IPS-18a (cell line): Measurements from ENCODE around the gene EMP2.

Source experiments
- H3K27ac ChIP-seq: one replicate; pipeline ENCODE4 v1.5.1; 2013; ENCODE audit warnings: low read length
- H3K27me3 ChIP-seq: one replicate; pipeline ENCODE4 v1.6.1; 2013; ENCODE audit warnings: mild to moderate bottlenecking, low read length; ENCODE audit not compliant: control insufficient read depth, insufficient read depth
- H3K36me3 ChIP-seq: one replicate; pipeline ENCODE4 v1.6.1; 2013; ENCODE audit warnings: low read depth, low read length; ENCODE audit not compliant: control insufficient read depth
- H3K4me1 ChIP-seq: one replicate; pipeline ENCODE4 v1.6.1; 2013; ENCODE audit warnings: low read depth, low read length; ENCODE audit not compliant: control insufficient read depth
- H3K4me3 ChIP-seq: one replicate; pipeline ENCODE4 v1.5.1; 2013; ENCODE audit warnings: low read length
- H3K9ac ChIP-seq: one replicate; pipeline ENCODE4 v1.6.1; 2013; ENCODE audit warnings: mild to moderate bottlenecking, low read length, moderate library complexity
- H3K9me3 ChIP-seq: one replicate; pipeline ENCODE4 v1.6.1; 2013; ENCODE audit warnings: low read depth, low read length; ENCODE audit not compliant: control insufficient read depth

EMP2 gene

DNA sequence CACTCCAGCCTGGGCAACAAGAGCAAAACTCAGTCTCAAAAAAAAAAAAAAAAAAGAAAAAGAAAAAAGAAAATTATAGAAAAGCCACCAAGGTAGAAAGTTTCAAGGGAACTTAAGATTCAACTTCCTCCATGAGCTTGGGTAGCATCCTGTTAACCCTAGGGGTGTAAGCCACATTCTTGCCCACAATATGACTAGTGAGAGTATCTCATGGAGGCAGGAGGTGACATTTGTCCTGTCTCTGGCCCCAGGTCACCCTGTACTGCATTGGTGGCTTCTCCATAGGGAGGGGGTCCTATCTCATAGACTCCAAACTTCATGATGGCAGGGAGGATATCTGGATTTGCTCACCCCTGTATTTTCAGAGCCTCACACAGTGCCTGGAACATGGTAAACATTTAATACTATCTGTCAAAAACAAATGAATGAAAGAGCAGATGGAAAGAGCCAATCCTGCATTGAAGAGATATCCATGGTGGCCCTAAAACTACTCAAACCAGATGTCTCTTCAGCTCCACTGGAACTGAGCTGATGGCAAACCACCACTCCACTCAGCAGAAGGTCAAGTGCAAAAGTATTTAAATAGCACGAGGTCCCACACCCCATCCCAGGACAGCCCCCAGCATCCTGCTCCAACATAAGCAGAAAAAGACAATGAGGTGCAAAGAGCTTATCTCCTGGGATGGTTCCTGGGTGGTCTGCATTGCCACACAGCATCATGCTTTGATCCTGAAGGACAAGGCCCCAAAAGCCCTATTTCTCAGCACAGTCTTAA, 50.3 kb downstream of the EMP2 start:
- Histone ChIP-seq H3K4me3 (no peak overlapping the region), H3K27ac (no peak overlapping the region), H3K4me1 (no peaks in the 10 kb centered on the region), H3K36me3 (no peaks in the 10 kb centered on the region), H3K9ac (no peak overlapping the region), H3K9me3 (no peaks in the 10 kb centered on the region), H3K27me3 (no peaks in the 10 kb centered on the region)

DNA sequence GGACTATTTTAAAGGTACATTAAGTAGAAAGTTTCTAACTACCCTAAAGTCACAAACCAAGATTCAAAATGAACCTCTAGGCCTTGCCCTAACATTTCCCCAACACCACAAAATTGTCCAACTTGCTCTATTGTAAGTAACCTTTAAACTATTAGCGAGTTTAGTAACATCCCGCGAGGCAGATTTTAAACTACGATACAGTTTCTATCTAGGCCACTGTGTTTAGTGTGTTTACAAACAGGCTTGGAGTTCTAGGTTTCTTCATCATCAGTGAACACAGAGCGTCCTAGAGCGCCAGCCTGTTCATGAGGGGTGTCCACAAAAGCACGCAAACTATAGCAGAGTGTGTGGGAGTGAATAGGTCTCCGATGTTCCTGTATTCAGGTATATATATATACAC, 51.8 kb downstream of the EMP2 start:
- no peak overlapping the region for H3K4me3 ChIP-seq
- no peak overlapping the region for H3K9ac ChIP-seq
- no peaks in the 10 kb centered on the region for H3K27me3 ChIP-seq

DNA sequence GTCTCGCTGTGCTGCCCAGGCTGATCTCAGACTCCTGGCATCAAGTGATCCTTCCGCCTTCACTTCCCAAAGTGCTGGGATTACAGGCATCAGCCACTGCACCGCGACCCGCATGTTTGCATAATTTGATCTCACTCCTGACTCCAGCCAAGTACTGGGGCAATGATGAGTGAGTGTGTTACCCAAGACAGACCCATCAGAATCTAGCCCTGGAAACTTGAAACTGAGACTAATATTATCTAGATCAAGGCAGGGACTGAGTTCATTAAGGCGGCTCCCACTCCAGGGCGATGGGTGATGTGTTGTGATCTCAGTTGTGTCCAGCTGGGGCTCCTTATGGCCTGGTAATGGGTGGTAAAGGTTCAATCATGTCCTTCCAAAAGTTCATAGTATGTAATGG, 53.4 kb downstream of the EMP2 start:
- no peaks in the 10 kb centered on the region for H3K36me3 ChIP-seq
- H3K27ac ChIP-seq, result no peak overlapping the region
- no peaks in the 10 kb centered on the region for H3K9me3 ChIP-seq
- H3K27me3 ChIP-seq, result no peaks in the 10 kb centered on the region
- no peak overlapping the region for H3K9ac ChIP-seq
- no peaks in the 10 kb centered on the region for H3K4me1 ChIP-seq
- no peak overlapping the region for H3K4me3 ChIP-seq

More for the DNA sequence above, 51.8 kb downstream of the EMP2 start:
- Histone ChIP-seq H3K27ac (no peak overlapping the region), H3K4me1 (no peaks in the 10 kb centered on the region), H3K36me3 (no peaks in the 10 kb centered on the region), H3K9me3 (no peaks in the 10 kb centered on the region)

DNA sequence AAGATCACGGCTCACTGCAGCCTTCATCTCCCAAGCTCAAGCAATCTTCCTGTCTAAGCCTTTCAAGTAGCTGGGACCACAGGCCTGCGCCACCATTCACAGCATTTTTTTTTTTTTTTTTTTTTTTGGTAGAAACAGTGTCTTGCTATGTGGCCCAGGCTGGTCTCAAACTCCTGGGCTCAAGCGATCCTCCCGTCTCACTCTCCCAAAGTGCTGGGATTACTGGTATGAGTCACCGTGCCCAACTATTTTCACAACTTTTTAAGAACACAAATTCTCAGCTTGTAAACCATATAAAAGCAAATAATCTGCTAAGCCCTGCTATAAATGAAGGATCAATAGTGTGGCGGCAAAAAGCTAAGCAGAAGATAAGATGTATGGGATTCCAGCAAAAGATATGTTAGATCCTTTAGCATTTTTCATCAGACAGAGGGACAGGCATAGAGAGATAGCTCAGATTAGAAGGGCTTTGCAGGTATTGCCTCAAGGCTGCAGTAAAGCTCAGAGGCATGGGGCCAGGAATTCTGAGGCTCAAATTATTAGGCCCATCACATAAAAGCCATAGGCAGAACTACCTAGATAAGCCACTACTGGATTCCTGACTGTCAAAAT, 55.1 kb downstream of the EMP2 start:
- H3K9me3 ChIP-seq, result no peaks in the 10 kb centered on the region
- H3K27ac ChIP-seq, result no peak overlapping the region
- H3K27me3 ChIP-seq, result no peaks in the 10 kb centered on the region
- H3K4me1 ChIP-seq, result no peaks in the 10 kb centered on the region
- H3K4me3 ChIP-seq, result no peak overlapping the region
- no peaks in the 10 kb centered on the region for H3K36me3 ChIP-seq
- H3K9ac ChIP-seq, result no peak overlapping the region

DNA sequence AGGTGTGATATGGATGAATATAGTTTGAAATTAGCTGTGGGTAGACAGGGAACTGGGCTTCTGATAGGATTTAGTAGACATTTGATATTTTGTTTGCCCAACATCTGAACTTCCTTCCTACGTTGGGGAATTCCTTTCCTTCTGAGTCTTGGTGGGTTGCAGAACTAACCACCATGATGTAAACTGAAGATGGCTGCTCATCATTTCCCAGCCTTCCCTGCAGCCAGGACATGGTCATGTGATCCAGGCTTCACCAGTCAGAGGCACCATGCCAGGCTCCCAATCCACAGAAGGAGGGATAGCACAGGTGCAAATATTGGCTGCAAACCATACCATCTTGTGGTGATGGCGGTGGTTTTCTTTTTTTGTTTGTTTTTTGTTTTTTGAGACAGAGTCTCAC, 57.4 kb downstream of the EMP2 start:
- Histone ChIP-seq H3K9me3 (no peaks in the 10 kb centered on the region), H3K27ac (no peak overlapping the region), H3K36me3 (no peaks in the 10 kb centered on the region), H3K4me3 (no peak overlapping the region), H3K4me1 (no peaks in the 10 kb centered on the region), H3K9ac (no peak overlapping the region), H3K27me3 (no peaks in the 10 kb centered on the region)

DNA sequence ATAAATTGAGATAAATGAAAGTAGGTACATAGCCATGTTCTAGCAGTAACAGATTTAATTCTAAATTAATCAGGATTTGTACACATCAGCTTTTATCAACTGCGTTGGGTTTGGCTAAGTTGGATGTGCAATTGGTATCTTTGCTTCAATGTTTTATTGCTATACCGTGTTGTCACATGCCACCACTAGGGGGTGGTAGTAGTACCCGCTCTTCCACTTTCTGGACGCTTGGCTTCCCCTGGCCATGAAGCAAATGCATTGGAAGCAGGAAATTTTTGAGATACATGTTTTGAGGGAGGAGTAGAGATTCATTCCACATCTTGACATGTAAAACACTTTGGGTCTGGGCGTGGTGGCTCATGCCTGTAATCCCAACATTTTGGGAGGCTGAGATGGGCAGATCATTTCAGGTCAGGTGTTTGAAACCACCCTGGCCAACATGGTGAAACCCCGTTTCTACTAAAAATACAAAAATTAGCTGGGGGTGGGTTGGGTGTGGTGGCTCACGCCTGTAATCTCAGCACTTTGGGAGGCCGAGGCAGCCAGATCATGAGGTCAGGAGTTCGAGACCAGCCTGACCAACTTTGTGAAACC, 58.6 kb downstream of the EMP2 start:
- H3K4me3 ChIP-seq, result no peak overlapping the region
- no peaks in the 10 kb centered on the region for H3K9me3 ChIP-seq
- H3K36me3 ChIP-seq, result no peaks in the 10 kb centered on the region
- no peaks in the 10 kb centered on the region for H3K27me3 ChIP-seq
- H3K9ac ChIP-seq, result no peak overlapping the region
- H3K27ac ChIP-seq, result no peak overlapping the region
- H3K4me1 ChIP-seq, result no peaks in the 10 kb centered on the region

DNA sequence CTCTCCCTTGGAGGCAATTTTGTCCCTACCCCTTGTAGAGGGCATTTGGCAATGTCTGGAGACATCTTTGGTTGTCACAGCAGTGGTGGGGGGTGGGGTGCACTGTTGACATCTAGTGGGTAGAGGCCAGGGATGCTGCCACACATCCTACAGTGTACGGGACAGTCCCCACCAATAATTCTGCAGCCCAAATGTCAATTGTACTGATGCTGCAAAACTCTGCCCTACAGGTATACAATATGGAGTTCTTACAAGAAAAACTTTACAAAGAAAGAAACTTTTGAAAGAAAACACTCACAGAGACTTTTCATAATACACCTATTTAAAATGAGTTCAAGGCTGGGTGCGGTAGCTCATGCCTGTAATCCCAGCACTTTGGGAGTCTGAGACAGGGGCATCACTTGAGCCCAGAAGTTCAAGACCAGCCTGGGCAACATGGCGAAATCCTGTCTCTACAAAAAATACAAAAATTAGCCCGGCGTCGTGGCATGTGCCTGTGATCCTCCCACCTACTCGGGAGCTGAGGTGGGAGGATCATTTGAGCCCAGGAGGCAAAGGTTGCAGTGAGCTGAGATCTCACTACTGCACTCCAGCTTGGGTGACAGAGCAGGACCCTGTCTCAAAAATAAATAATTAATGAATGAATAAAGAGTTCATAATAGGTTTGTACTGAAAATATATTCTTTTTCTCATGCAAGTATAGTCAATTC, 59.4 kb downstream of the EMP2 start:
- no peaks in the 10 kb centered on the region for H3K4me1 ChIP-seq
- no peaks in the 10 kb centered on the region for H3K27me3 ChIP-seq
- H3K27ac ChIP-seq, result no peak overlapping the region
- no peak overlapping the region for H3K4me3 ChIP-seq
- no peaks in the 10 kb centered on the region for H3K36me3 ChIP-seq
- H3K9ac ChIP-seq, result no peak overlapping the region
- H3K9me3 ChIP-seq, result no peaks in the 10 kb centered on the region

DNA sequence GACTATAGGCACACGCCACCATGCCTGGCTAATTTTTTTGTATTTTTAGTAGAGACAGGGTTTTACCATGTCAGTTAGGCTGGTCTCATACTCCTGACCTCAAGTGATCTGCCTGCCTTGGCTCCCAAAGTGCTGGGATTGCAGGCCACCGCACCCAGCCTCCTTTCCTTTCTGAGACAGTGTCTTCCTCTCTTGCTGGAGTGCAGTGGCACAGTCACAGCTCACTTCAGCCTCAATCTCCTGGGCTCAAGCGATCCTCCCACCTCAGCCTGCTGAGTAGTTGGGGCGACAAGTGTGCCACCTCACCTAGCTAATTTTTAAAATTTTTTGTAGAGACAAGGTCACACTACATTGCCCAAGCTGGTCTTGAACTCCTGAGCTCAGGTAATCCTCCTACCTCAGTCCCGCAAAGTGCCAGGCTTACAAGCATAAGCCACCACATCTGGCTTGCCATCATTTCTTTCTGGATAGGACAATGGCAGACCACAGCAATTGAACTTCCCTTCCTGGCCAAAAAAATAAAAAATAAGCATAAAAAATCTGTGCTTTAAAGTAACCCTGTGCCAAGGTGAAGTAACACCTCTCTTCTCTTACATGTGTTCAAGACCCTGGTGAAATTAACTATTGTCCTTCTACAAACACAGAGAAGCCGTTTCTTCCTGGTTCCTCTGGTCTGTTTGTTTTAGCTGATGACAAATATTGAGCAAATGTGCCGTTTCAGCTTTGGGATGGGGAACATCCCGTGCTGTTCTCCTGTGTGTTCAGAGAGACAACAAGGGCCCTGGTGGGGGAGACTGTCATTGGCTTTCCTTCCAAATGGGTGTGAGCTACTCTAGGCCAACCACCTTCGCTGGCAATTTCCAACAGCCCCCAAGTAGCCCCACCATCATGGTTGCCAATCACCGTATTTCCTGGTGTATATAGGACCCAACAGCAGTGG, 60.2 kb downstream of the EMP2 start:
- H3K27ac ChIP-seq, result no peak overlapping the region
- H3K27me3 ChIP-seq, result no peaks in the 10 kb centered on the region
- no peaks in the 10 kb centered on the region for H3K9me3 ChIP-seq
- no peak overlapping the region for H3K9ac ChIP-seq
- no peaks in the 10 kb centered on the region for H3K36me3 ChIP-seq
- no peak overlapping the region for H3K4me3 ChIP-seq
- H3K4me1 ChIP-seq, result no peaks in the 10 kb centered on the region

DNA sequence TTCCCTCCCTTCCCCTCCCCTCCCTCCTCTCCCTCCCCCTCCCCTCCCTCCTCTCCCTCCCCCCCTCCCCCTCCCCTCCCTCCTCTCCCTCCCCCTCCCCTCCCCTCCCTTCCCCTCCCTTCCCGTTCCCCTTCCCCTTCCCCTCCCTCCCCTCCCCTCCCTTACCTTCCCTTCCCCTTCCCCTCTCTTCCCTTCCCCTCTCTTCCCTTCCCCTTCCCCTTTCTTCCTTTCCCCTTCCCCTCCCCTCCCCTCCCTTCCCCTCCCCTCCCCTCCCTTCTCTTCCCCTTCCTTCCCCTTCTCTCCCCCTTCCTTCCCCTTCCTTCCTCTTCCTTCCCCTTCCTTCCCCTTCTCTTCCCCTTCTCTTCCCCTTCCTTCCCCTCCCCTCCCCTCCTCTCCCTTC, 61.1 kb downstream of the EMP2 start:
- Histone ChIP-seq H3K27me3 (no peaks in the 10 kb centered on the region), H3K9me3 (no peaks in the 10 kb centered on the region), H3K4me1 (peaks cover 2% of the 10 kb centered on the region), H3K9ac (no peak overlapping the region), H3K36me3 (no peaks in the 10 kb centered on the region), H3K27ac (no peak overlapping the region), H3K4me3 (no peak overlapping the region)

DNA sequence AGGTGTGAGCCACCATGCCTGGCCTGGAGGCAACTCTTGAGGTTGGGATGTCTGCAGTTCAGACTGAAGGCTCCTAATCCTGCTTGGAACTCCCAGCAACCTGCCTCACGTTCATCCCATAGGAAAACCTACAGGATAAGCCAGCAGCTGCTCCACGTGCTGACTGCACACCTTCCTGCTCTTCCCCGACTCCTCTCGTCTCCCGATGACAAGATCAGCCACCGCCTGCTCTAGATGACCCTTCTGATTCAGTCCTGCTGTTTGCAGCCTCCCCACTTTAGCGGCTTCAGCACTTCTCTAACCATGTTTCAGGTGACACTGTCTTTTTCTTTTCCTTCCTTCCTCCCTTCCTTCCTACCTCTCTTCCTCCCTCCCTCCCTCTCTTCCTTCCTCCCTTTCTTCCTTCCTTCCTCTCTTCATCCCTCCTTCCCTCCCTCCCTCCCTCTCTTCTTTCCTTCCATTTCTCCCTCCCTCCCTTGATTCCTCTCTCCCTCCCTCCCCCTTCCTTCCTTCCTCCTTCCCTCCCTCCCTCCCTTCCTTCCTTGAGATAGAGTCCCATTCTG, 61.8 kb downstream of the EMP2 start:
- no peaks in the 10 kb centered on the region for H3K9me3 ChIP-seq
- H3K4me1 ChIP-seq, result peaks cover 4% of the 10 kb centered on the region
- no peaks in the 10 kb centered on the region for H3K36me3 ChIP-seq
- H3K27me3 ChIP-seq, result no peaks in the 10 kb centered on the region
- H3K4me3 ChIP-seq, result no peak overlapping the region
- H3K27ac ChIP-seq, result no peak overlapping the region
- H3K9ac ChIP-seq, result no peak overlapping the region
